BJ (cell line): Measurements from ENCODE around the gene DPEP3. TPM values are rescaled to one million over a fixed set of nuclear protein-coding genes. Genes with fewer than 3 reads are reported as not detected.

Experiments
- polyA plus RNA-seq: library from polyadenylated mRNA; depleted of rRNA; stranded (reverse); fragments of >200 nt; gene quantifications from 2 replicates; pipeline ENCODE4 v1.2.3, GENCODE V29; 2011; rRNA removed
- small RNA-seq: library from RNA; depleted of rRNA; stranded (forward); fragments of <200 nt; gene quantifications from one replicate; pipeline ENCODE3, GENCODE V24; 2012; ENCODE audit warnings: low replicate concordance, low read depth; ENCODE audit not compliant: insufficient read length

The DPEP3 gene
- polyA plus RNA-seq, 1 experiment, result not detected

Small RNA genes within 50 kb of the gene (small RNA-seq; reads per million reads assigned to genes)
- 0.84 reads per million for gene RNU6-359P

Other genes starting within 250 kb of the DPEP3 start
- 11.5 and 17.6 TPM in 2 replicates for gene RANBP10, start 173.9 kb downstream of the DPEP3 start, polyA plus RNA-seq
- 0.96 and 1.6 TPM in 2 replicates for gene TSNAXIP1, start 173.6 kb downstream of the DPEP3 start, polyA plus RNA-seq
- gene THAP11, start 138.2 kb downstream of the DPEP3 start, polyA plus RNA-seq, result 20.1 and 25.8 TPM in 2 replicates
- gene NUTF2, start 133.6 kb downstream of the DPEP3 start, polyA plus RNA-seq, result 173 and 230 TPM in 2 replicates
- 26.2 and 42.4 TPM in 2 replicates for gene CENPT, start 132.8 kb downstream of the DPEP3 start, polyA plus RNA-seq
- 19.9 and 27.4 TPM in 2 replicates for gene EDC4, start 107.4 kb downstream of the DPEP3 start, polyA plus RNA-seq
- gene NRN1L, start 95.6 kb downstream of the DPEP3 start, polyA plus RNA-seq, result 0.22 and 0.27 TPM in 2 replicates
- 26.0 and 45.5 TPM in 2 replicates for gene PSKH1, start 87.2 kb downstream of the DPEP3 start, polyA plus RNA-seq
- gene CTRL, start 48.6 kb downstream of the DPEP3 start, polyA plus RNA-seq, result 0.15 and 0.58 TPM in 2 replicates
- 24.8 and 29.1 TPM in 2 replicates for gene PSMB10, start 43.6 kb downstream of the DPEP3 start, polyA plus RNA-seq
- 7.9 and 13.6 TPM in 2 replicates for gene LCAT, start 36.4 kb downstream of the DPEP3 start, polyA plus RNA-seq
- 64.4 and 115 TPM in 2 replicates for gene SLC12A4, start 11.9 kb downstream of the DPEP3 start, polyA plus RNA-seq
- gene DPEP2, start 19.0 kb upstream of the DPEP3 start, polyA plus RNA-seq, result 0.10 and 0.25 TPM in 2 replicates
- not detected in 2 replicates for gene DPEP2NB, start 35.4 kb upstream of the DPEP3 start, polyA plus RNA-seq
- gene DDX28, start 42.7 kb upstream of the DPEP3 start, polyA plus RNA-seq, result 8.1 and 10.1 TPM in 2 replicates
- 12.9 and 18.3 TPM in 2 replicates for gene DUS2, start 42.8 kb upstream of the DPEP3 start, polyA plus RNA-seq
- gene NFATC3, start 104.9 kb upstream of the DPEP3 start, polyA plus RNA-seq, result 10.5 and 14.9 TPM in 2 replicates